GM10266 (cell line): ENCODE measurements around the gene BRINP3.

Experiments
- DNase-seq: peaks from one replicate; pipeline ENCODE4 v3.0.0; 2012; ENCODE audit errors: extremely low spot score
- TF ChIP-seq, protein P1 (sequence below): IDR thresholded peaks from 2 replicates; pipeline ENCODE4 v1.5.1; 2012; ENCODE audit warnings: mild to moderate bottlenecking, low read depth; ENCODE audit not compliant: control insufficient read depth, insufficient read depth; ENCODE audit errors: missing control alignments

Gene BRINP3

DNA sequence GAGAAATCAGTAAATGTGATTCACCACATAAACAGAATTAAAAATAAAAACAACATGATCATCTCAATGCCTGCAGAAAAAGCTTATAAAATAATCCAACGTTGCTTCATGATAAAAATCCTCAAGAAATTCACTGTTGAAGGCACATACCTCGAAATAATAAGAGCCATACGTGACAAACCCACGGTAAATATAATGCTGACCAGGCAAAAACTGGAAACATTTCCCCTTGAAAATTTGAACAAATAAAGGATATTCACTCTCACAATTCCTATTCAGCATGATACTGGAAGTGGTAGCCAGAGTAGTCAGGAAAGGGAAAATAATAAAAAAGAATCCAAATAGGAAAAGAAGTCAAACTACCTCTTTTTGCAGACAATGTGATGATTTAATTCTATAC, 148.8 kb downstream of the BRINP3 start:
- TF ChIP-seq, protein P1, sequence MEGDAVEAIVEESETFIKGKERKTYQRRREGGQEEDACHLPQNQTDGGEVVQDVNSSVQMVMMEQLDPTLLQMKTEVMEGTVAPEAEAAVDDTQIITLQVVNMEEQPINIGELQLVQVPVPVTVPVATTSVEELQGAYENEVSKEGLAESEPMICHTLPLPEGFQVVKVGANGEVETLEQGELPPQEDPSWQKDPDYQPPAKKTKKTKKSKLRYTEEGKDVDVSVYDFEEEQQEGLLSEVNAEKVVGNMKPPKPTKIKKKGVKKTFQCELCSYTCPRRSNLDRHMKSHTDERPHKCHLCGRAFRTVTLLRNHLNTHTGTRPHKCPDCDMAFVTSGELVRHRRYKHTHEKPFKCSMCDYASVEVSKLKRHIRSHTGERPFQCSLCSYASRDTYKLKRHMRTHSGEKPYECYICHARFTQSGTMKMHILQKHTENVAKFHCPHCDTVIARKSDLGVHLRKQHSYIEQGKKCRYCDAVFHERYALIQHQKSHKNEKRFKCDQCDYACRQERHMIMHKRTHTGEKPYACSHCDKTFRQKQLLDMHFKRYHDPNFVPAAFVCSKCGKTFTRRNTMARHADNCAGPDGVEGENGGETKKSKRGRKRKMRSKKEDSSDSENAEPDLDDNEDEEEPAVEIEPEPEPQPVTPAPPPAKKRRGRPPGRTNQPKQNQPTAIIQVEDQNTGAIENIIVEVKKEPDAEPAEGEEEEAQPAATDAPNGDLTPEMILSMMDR: no peak
- no peak for DNase-seq

DNA sequence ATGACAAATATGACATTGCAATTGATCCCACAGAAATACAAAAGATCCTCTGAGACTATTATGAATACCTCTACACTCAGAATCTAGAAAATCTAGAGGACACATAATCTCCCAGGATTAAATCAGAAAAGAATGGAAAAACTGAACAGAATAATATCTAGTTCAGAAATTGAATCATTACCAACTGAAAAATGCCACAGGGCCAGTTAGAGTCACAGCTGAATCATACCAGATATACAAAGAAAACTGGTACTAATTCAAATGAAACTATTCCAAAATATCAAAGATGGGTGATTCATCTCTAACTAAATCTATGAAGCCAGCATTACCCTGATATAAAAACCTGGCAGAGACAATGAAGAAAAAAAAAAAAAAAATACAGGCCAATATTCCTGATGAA, 149.3 kb downstream of the BRINP3 start:
- no peak for DNase-seq
- TF ChIP-seq, protein P1: no peak

DNA sequence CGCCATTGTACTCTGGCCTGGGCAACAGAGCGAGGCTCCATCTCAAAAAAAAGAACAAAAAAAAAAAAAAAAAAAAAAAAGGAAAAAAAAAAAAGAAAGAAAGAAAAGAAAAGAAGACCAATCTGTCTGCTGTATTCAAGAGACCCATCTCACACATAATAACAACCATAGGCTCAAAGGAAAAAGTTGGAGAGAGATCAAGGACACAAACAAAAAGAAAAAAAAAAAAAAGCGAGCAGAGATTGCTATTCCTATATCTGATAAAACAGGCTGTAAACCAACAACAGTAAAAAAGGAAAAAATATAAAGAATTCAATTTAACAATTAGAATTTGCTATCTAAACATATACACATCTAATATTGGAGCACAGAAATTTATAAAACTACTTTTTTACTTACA, 150.4 kb downstream of the BRINP3 start:
- no peak for DNase-seq
- TF ChIP-seq, protein P1: no peak

DNA sequence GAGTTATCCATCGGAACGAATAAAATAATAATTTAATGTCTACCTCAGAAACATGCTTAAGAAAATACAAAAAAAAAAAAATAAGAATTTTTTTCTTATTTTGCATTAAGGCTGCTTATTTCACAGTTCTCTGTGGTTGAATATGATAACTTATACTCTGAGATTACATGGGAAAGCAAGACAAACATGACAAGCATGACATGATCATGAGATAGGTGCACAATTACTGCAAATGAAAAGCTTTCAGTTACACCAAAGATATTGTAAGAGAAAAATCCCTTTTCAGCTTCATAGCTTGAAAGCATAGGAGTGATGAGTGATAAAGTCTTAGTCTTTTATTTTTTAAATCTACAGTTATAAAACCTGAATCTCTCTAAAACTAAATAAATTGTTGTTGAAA, 154.1 kb downstream of the BRINP3 start:
- no peak for DNase-seq
- TF ChIP-seq, protein P1: no peak

DNA sequence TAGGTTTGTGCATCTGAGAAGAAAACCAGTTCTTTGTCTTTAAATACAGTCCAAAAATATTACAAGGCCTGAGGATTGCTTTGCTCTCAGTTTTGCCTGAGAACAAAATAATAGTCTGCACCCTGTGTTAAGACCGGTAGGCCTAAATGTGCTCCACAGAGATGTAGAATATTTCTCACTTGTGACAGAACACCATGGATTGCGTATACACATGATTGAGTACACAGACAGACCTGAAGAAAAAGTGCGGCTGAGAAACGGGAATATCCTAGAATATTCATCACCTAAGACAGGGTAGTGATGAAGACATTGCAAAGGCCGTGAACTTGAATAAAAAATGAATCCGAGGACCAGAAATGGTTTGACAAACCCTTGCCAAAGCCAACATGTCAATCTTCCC, 155.4 kb downstream of the BRINP3 start:
- TF ChIP-seq, protein P1: no peak
- DNase-seq: no peak

DNA sequence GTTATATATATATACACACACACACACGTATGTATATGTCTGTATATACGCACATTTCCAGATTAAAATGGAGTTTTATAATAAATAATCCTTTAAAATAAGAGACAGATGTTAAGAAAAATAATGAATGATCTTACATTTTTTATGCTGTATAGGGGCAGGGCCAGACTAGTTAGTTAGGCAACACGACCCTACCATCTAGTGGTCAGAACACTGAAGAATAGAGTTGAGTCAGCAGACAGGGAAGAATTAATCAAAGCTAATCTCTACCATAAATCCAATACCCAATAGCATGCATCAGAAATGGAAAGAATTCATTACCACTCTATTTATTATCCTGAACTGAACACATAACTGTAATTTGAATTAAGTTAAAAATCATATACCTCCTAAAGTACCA, 156.7 kb downstream of the BRINP3 start:
- TF ChIP-seq, protein P1: no peak
- no peak for DNase-seq

DNA sequence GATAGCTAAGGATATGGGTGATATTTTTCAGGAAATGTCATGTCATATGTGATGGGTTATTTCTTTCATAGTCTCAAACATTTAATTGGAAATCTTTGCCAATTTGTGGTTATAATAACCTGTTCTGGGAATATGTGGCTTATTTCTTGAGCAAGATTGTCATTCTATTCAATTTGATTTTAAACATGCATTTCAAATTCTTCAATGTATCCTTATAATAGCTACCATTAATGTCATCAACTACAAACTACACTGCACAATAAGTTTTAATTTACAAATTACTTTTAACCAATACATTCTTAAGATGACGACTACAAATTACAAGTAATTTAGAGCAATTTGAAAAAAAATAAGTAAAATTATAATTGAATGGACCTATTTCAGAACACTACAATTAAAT, 164.9 kb downstream of the BRINP3 start:
- DNase-seq: no peak
- TF ChIP-seq, protein P1: no peak
